ENCODE measurements around the gene PDZD8.

Gene PDZD8

DNA sequence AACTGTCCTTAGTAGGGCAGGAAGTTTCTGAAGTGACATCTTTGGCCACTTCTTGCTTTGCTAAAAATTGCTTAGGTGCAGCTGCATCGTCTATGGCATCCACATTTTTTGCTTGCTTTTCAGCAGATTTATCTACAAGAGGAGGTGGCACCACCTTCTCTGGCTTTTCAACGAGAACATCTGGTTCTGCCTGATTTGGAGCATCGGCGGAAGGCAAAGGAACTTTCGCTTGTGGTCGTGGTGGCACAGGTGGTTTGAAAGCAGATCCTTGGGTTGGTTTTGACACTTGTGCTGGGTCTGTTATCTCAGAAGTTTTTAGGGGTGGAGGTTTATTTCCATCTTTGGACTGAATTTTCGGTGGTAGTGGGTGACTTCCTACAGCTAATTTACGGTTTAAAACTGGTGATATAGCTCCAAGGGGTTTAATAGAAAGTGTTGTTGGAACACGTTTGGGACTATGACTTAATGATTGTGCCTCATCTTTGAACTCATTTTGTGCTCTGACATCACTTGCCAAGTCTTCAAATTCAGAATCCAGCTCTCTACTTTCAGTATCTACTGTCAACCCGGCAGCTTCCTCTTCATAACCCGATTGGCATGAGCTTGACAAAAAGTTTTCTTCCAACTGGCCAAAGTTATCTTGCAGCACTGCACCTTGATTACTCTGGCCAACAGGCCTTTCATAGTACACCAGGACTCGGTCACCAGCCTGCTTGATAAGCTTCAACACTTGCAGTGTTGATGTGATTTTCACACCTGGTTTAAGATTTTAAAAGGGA is 90.3 kb downstream of the PDZD8 start:
- no peak for DNase-seq

- no peak for DNase-seq
Observed at GRCh38 chr10:117277675-117278074, 97.6 kb downstream of the PDZD8 start.

DNA sequence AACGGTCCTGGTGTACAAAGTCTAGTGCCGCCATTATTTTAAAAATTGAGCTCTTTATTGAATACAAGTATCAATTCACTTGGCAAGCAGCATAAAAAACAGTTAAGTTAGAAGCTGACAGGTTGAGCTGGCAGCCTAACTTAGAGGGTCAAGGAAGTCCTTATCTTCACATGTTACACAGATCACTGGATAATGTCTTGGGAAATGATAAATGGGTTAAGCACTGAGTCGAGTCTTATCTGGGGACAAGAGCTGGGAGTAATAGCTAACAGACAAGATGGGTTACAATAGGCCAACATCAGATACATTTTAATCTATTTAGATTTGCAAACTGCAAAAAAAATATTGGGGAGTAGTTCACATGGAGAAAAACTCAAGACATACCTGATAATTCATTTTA is 100.1 kb downstream of the PDZD8 start:
- no peak for DNase-seq

DNA sequence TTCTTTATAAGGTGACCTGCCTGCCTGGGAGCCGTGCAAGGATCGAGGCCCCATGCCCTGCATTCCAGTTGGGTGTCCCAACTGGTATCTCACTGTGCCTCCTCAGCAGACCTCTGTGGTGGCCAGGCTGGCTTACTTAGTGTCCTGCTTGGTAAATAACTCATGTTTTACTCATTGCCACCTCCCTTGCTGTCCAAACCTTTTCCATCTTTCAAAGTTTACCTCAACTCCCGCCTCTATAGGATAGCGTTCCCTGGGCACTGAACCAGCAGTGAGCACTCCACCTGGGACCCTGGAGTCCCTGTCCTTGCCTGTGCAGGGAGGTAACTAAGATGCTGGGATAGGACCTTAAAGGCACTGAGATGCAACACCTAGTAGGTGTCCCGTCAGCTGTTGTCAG is 100.7 kb downstream of the PDZD8 start:
- no peak for DNase-seq

- no peak for DNase-seq
Observed at GRCh38 chr10:117273980-117274379, 101.3 kb downstream of the PDZD8 start.

GRCh38 chr10:117272195-117273076 is 102.8 kb downstream of the PDZD8 start:
- DNase-seq: no peak

- no peak for DNase-seq
Observed at GRCh38 chr10:117271427-117271826, 103.8 kb downstream of the PDZD8 start.

DNA sequence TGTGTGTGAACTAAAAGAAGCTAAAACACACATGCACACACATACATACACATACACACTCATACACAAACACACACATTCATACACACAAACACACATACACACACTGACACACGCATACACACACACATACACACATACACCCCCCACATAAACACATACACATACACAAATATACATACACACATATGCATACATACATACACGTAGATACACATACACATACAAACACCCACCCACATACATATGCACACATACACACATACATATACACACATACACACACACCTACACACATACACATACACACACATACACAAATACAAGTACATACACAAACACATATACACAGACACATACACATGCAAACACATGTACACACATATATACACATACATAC is 106.3 kb downstream of the PDZD8 start:
- no peak for DNase-seq

GRCh38 chr10:117268258-117268657 is 107.0 kb downstream of the PDZD8 start:
- no peak for DNase-seq

- no peak for DNase-seq
Observed at GRCh38 chr10:117266812-117267211, 108.4 kb downstream of the PDZD8 start.

DNA sequence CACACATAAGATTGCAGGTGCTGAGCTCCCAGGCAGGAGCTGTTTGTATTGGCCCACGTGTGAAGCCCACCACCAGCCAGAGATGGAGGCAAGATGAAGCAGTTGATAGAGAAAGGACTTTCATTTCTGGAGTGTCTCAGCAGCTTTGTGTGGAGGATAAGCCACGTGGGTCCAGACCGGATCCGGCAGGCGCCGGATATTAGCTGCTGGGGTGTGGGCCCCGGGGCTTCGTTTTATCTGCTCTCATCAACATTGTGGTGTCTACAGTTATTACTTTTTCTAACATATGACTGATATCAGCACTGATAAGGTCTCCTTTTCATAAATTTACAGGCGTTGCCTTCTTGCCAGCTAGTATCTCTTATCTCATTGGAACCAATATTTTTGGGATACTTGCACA is 108.8 kb downstream of the PDZD8 start:
- DNase-seq: no peak

- no peak for DNase-seq
Observed at GRCh38 chr10:117264782-117265181, 110.5 kb downstream of the PDZD8 start.

- DNase-seq: no peak
Observed at GRCh38 chr10:117262903-117263293, 112.3 kb downstream of the PDZD8 start.

- DNase-seq: no peak
Observed at GRCh38 chr10:117262291-117262902, 112.8 kb downstream of the PDZD8 start.

DNA sequence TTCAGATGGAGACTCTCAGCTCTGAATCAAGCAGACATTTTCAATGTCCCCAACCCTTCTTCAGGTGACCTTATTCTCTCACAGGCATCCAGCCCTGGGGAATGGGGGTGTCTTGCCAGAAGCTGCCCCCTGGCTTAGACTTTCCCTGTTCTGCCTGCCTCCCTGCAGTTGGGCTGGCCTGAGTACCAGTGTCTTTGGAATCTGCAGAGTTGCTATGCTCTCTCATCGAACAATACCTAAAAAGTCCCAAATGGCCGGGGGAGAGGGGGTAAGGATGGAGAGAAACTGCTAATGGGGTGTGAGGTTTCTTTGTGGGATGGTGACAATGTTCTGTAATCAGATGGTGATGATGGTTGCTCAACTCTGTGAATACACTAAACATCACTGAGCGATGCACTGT is 113.7 kb downstream of the PDZD8 start:
- DNase-seq: no peak

GRCh38 chr10:117260084-117260483 is 115.2 kb downstream of the PDZD8 start:
- no peak for DNase-seq

DNA sequence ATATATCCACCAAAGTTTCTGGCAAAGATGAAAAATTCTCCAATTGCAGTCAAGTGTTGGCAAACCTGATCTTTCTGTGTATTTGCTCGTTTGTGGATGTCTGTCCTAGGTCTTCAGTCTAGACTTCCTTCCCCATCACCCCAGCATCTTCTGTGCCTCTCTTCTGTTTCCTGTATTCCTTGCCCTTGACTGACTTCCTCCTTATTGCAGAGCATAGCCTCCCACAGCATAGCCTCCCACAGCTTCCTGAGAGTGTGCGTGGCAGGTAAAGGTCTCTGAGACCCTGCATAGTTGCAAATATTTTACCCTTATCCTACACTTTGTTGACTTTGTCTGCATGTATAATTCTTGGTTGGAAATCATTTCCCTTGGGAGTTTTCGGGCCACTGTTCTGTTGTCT is 116.0 kb downstream of the PDZD8 start:
- DNase-seq: no peak

- no peak for DNase-seq
Observed at GRCh38 chr10:117257721-117258120, 117.5 kb downstream of the PDZD8 start.

DNA sequence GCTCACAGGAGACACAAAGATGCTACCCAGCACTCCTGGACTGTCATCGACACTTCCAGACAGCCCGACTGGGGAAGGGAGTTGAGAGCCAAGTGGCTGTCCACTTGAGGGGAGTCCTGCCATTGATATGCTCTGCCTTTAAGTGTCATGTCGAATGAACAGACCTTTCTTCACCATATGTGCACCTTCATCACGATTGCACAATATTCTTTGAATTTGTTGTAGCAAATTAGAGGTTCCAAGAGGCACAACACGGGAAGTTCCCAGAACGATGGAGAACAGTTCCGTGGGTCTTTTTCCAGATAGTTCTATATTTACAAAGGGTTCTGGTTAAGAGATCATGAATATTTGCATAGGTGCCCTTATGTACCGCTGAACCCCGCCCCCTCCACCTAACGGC is 118.3 kb downstream of the PDZD8 start:
- DNase-seq: no peak

GRCh38 chr10:117255835-117256460 is 119.3 kb downstream of the PDZD8 start:
- no peak for DNase-seq

DNA sequence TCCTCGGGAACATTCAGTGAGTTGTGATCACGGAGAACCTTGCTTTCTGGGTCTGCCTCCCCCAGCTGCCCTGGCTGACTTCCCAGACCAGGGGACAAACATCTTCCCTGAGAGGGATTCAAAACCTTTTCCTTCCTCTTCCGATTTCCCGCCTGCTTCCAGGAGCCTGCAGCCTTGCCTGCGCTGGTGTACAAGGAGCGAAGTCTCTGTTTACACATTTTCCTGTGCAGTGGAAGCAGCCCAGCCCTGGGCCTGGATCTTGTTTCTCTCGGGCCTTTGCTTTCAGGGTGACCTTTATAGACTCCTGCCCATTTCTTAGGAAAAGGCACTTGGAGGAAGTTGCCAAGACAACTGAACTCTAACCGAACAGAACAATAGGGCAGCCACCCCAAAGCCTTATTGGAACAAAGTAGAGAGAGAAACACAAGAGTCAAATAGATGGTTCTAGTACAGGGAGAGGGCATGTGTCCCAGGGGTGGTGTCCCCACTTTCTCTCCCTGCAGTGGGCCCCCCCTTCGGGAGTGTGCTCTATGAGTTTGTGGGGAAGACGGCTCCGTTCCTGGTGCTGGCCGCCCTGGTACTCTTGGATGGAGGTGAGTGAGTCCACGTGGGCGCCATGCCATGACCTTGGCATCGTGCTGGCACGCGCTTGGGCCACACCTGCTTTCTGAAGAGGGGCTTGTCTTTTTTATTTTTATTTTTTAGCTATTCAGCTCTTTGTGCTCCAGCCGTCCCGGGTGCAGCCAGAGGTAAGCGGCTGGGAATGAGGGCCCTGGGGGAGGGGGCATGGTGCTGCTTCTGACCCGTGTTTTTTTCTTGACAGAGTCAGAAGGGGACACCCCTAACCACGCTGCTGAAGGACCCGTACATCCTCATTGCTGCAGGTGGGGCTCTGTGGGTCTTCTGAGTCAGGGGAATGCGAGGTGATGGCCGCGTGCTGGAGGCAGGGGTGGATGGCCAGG is 120.2 kb downstream of the PDZD8 start:
- DNase-seq: no peak

GRCh38 chr10:117254338-117254737 is 120.9 kb downstream of the PDZD8 start:
- DNase-seq: no peak

Measured in stimulated activated CD4-positive, alpha-beta T cell treated with anti-CD3 and anti-CD28 coated beads, Interleukin-12 subunit alpha, Interleukin-12 subunit beta, amount 100 ng/mL, for 4 hours (primary cell).